Activated CD8-positive, alpha-beta memory T cell treated with anti-CD3 and anti-CD28 coated beads, Interleukin-2, amount 50 U/mL, for 48 hours (primary cell): ENCODE measurements around the gene IDH3B.

ENCODE experiments used
- DNase-seq: peaks from one replicate; pipeline ENCODE4 v3.0.0-alpha.2; 2020

IDH3B gene

GRCh38 chr20:2612073-2612472 lies 51.9 kb downstream of the IDH3B start:
- DNase-seq, result no peak

GRCh38 chr20:2610941-2611720 lies 52.9 kb downstream of the IDH3B start:
- no peak for DNase-seq

- no peak for DNase-seq
Observed at GRCh38 chr20:2610326-2610725, 53.7 kb downstream of the IDH3B start.
